GM19468 (cell line): ENCODE measurements around the gene AVEN.

ENCODE experiments used
- ATAC-seq: cut with Tn5 transposase; IDR thresholded peaks from one replicate; pipeline ENCODE4 v1.9.1; 2021; ENCODE audit warnings: mild to moderate bottlenecking, moderate library complexity, moderate number of reproducible peaks; ENCODE audit not compliant: unreplicated experiment; ENCODE audit errors: extremely low read depth

The AVEN gene

DNA sequence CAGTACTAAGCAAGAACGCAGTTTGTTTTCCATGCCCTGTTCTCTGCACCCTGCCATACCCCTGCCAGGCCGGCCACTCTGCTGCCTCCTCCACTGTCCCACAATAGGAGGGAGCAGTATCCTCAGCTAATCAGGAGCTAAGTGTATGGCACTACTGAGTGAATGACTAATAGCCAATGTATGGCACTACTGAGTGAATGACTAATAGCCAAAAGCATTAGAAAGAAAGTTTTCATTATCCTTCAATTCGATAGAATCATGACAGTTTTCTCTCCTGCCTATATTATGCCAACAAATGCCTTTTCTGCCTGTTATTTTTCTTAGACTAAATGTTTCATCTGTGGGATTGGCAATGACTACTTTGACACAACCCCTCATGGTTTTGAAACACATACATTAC lies 178.2 kb downstream of the AVEN start:
- no peak for ATAC-seq

DNA sequence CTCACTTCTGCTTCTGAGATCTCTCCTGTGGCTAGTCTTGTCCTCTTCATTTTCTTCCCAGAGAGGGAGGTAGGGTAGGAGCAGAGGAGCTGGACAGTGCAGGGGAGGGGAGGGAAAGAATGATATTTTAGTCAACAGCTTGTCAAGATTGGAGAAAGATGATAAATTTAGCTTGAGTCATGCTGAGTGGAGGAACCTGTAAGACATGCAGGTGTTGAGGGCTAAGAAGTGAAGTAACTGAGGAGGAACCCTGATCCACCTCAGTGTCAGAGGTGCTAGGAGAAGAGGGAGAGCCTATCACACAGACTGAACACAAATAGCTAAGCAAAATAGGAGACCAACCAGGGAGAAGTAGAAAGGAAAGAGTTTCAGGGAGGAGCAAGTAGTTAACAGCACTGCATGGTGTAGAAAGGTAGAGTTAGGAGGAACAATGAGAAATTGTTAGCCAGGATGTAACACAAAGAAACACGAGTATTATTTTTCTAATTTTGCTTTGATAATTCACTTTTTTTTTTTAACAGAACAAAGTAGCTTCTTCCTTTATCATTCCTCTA lies 178.9 kb downstream of the AVEN start:
- no peak for ATAC-seq

- ATAC-seq: no peak
Measured at GRCh38 chr15:33858836-33859235, 180.2 kb downstream of the AVEN start.

DNA sequence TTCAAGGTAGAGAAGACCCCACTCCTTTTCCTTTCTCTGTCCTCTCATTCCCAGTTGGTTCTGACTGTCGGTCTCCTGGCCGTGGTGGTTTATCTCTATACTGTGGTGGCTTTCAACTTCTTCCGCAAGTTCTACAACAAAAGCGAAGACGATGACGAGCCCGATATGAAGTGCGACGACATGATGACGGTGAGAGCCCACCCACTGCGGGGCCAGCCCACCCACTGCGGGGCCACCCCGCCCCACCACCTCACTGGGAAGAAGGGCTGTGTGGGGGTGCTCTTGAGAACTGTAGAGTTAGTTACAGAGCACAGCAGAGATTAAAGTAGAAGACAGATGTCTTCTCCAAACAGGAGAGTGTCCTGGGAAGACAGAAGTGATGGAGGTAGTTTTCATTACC lies 181.3 kb downstream of the AVEN start:
- ATAC-seq: no peak

DNA sequence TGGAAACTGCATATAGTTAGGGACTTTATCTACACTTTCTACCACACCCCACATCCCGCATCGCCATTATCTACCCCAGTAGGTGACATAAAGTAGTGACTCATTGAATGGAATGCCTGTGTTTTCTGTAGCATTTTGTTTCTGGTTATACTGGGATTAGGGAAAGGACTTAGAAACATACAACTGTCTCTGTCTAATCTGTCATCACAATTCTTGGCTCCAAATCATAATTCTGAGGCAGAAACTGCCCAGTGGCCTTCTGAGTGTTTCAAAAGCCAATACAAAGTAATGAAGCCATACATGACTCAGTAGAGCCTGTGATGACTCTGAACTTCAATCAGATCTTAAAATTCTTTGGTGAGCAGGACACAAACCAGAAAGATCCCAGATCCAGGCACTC lies 186.4 kb downstream of the AVEN start:
- ATAC-seq: no peak

GRCh38 chr15:33852094-33852493 lies 186.9 kb downstream of the AVEN start:
- no peak for ATAC-seq

GRCh38 chr15:33851079-33851478 lies 187.9 kb downstream of the AVEN start:
- no peak for ATAC-seq

GRCh38 chr15:33848011-33848410 lies 191.0 kb downstream of the AVEN start:
- ATAC-seq: no peak

- ATAC-seq: no peak
Measured at GRCh38 chr15:33846862-33847261, 192.1 kb downstream of the AVEN start.

- no peak for ATAC-seq
Measured at GRCh38 chr15:33846142-33846541, 192.9 kb downstream of the AVEN start.

GRCh38 chr15:33844597-33844996 lies 194.4 kb downstream of the AVEN start:
- ATAC-seq: no peak

GRCh38 chr15:33844186-33844585 lies 194.8 kb downstream of the AVEN start:
- ATAC-seq: no peak

GRCh38 chr15:33840615-33841014 lies 198.4 kb downstream of the AVEN start:
- no peak for ATAC-seq

- no peak for ATAC-seq
Measured at GRCh38 chr15:33839540-33839939, 199.5 kb downstream of the AVEN start.

- no peak for ATAC-seq
Measured at GRCh38 chr15:33837294-33837693, 201.7 kb downstream of the AVEN start.

- ATAC-seq: no peak
Measured at GRCh38 chr15:33834892-33835743, 203.9 kb downstream of the AVEN start.

DNA sequence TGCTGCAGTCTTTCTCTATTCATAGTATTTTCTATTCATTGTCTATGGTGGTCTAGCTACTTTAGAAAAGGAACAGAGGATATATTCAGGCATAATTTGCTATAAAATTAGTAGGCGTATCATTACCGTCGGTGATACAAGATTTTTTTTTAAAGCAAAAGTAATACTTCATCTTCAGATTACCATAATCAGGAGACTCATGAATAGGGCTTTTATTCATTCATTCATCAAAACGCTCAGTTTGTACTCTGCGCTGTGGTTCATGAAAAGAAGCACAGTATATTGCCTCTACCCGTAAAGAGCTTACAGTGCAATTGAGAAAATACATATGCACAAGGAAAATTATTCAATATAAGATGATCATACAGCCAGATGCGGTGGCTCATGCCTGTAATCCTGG lies 207.4 kb downstream of the AVEN start:
- ATAC-seq: no peak

DNA sequence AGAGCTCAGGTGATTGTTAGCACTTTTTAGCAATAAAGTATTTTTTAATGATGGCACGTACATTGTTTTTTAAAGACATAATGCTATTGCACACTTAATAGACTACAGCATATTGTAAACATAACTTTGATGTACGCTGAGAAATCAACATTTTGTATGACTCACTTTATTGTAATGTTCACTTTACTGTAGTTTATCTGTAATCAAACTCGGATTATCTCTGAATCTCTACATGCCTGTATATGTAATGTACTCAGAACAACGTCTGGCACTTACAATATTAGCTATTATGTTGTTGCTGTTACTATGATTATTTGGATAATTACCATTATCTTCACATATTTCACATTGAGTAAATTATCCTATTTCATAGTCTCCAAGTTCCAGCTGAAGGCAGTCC lies 208.7 kb downstream of the AVEN start:
- ATAC-seq: no peak

- ATAC-seq: no peak
Measured at GRCh38 chr15:33826201-33826600, 212.8 kb downstream of the AVEN start.

- no peak for ATAC-seq
Measured at GRCh38 chr15:33825453-33825852, 213.6 kb downstream of the AVEN start.

GRCh38 chr15:33823119-33823518 lies 215.9 kb downstream of the AVEN start:
- ATAC-seq: no peak

DNA sequence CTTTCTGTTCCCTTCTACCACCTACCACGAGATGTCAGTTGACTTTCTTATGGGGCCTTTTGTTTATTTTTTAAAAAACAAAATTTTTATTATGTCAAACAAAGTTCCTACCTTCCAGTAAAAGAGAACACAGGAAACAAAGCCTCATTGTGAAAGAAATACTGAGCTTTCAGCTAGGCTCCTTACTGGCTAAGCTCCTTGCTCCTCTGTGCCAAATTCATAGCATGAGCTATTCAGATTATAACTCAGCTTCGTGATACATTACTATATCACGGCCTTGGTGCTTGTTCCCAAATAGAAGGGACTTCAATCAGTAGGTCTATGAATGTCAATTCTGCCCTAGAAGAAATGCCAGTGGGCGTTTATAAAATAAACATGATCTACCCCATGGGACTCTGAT lies 216.5 kb downstream of the AVEN start:
- ATAC-seq: no peak
